Renal cortical epithelial cell (primary cell): ENCODE results near the gene HOXA3. TPM values are rescaled to one million over a fixed set of nuclear protein-coding genes. Genes with fewer than 3 reads are reported as not detected.

Experiments
- DNase-seq: peaks from one replicate; pipeline ENCODE4 v3.0.0-alpha.2; 2011; ENCODE audit warnings: low read depth
- total RNA-seq: library from RNA; depleted of rRNA; stranded (reverse); fragments of >200 nt; gene quantifications from 2 replicates; pipeline ENCODE4 v1.2.3, GENCODE V29; 2014

Gene HOXA3
- total RNA-seq, 1 donor from 2014 or later = 7.2 TPM

DNA sequence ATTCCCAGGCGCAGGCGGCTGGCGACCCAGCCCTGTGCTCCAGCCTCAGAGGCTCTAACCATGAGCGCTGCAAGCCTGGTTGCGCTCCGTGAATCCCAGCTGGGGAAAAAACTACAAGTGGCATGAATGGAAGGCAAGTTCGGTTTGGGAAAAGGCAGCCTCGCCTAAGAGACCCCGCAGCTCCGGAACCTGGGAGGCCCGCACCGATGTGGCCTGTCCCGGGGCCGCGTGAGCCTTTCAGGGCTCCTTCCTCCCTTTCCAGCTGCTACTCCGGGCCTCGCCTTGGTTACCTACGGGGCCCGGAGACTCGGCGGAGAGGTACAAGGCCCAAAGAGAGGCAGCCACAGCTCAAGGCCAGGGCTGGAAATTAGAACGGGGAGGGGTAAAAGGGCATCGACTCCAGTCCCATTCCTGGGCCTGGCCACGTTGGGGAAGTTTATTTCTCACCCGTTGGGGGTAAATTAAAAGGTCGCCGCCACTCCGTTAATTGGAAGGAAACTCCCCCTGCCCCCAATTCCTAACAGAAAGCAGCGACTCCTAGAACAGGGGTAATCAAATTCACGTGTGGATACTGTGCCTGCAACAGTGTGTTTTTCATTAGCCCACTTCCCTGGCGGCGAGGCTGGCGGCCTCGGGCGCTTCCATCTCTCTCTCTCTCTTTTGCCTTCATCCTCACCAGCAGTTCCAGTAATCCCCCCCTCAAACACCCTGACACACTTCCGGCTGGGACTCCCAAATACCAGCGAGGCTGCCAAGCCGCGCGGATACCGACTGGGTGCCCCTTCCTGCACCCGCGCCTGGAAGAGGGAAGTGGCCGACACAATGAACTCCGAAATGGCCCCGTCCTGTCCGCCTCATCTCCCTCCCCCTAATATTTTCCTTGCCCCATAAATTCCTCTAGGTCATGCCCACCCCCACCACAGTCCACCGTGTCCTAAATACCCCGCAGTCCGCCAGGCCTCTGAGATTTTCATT lies 14.4 kb upstream of the HOXA3 start:
- peak; percentile 61 for DNase-seq

DNA sequence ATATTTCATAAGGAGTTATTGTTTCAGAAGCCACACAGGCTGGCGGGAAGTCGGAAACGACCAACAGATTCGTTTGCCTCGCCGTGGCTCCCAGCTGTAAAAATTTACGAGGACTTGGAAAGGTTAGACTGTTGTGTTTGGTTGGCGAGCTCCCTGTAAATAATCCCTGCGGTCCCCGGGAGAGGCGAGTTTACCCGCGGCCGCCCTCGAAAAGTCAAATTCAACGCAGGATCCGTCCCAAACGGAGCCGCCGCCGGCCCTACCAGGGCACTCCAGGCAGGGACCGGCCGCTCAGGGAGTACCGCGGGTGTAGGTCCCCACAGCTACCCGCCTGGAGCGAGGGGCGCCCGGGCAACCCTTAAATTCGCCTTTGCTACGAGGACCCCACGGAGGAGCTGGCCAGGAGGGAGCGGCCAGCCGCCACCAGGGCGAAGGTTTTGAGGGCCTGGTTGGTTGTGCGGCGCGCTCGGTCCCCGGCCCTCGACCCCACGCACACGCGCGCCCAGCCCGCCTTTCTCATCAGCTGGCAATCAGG lies 13.7 kb upstream of the HOXA3 start:
- DNase-seq = no peak

DNA sequence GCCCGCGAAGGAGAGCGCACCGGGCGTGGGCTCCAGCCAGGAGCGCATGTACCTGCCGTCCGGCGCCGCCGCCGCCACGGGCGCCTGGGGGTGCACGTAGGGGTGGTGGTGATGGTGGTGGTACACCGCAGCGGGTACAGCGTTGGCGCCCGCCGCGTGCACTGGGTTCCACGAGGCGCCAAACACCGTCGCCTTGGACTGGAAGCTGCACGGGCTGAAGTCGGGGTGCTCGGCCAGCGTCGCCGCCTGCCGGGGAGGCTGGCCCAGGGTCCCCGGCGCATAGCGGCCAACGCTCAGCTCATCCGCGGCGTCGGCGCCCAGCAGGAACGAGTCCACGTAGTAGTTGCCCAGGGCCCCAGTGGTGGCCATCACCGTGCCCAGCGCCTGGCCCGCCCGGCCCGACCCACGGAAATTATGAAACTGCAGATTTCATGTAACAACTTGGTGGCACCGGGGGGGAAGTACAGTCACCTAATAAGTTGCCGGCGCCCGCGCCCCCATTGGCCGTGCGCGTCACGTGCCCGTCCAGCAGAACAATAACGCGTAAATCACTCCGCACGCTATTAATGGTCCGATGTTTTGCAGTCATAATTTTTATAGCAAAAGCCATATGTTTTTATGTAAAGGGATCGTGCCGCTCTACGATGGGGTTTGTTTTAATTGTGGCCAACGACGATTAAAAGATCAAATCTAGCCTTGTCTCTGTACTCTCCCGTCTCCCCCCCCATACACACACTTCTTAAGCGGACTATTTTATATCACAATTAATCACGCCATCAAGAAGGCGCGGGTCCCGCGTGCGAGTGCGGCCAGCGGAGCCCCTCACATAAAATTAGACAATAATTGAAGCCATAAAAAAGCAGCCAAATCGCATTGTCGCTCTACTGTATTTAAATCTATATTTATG lies 13.0 kb upstream of the HOXA3 start, which contains the start of gene HOXA9:
Gene HOXA9, minus strand, starts transcription at position 449 of the 907 bp plus-strand sequence. Its CDS starts 80 bp downstream, at position 369.
- DNase-seq = peak; percentile 80

DNA sequence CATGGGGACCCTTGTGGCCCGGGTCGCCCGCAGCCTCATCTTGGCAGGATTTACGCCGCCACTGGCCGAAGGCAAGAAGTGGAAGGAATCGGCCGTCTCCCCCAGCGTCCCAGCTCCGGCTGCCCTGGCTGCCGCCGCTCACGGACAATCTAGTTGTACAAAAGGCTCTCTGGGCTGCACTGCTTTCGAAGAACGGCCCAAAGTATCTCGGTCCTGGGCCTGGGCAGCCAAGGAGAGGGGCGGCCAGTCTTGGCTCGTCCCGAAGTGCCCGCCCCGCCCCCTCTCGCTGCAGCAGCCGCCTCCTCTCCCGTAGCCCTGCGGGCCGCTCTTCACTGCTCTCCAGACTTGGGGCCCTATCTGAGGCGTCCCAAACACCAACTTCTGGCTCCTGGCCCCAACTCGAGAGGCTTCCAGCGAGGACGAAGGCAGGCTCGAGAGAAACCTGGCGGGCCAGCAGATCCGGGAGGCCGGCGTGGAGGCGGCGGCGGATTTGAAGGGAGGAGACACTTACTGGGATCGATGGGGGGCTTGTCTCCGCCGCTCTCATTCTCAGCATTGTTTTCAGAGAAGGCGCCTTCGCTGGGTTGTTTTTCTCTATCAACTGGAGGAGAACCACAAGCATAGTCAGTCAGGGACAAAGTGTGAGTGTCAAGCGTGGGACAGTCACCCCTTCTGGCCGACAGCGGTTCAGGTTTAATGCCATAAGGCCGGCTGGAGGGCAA lies 12.1 kb upstream of the HOXA3 start:
- no peak for DNase-seq

DNA sequence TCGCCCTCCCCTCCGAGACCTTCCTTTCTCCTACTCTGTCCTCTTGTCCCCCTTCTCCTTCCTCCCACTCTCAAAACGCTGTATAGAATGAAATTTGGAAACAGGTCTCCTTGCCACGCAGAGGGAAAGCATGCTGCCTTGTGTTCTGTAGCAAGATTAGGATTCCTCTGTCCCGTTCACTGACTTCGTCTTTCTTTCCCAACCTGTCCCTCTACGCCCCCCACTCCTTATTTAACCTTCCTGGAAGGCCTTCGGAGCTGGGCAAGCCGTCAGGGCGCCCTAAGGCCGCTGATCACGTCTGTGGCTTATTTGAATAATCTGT lies 11.6 kb upstream of the HOXA3 start:
- DNase-seq = no peak

DNA sequence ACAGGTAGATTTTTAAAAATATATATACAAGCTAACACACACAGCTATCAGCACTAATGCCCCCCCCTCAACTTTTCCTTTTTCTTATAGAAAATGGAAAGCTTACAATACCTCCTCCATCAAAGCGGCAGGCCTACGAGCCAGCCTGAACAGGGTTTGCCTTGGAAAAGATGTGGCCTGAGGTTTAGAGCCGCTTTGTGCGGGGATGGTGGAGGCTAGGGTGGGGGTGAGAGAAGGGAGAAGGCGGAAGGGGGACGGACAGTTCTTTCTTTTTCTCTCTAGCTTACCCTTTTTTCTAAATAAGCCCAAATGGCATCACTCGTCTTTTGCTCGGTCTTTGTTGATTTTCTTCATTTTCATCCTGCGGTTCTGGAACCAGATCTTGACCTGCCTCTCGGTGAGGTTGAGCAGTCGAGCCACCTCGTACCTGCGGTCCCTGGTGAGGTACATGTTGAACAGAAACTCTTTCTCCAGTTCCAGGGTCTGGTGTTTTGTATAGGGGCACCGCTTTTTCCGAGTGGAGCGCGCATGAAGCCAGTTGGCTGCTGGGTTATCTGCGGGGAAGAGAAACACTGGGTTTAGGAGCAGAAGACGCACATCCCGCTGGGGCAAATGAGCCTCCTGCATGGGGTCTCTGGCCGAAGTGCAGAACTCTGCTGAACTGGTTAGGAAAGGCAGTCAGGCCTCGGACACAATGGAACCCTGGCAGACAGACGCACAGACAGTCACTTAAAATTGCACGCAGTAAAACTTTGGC lies 11.1 kb upstream of the HOXA3 start:
- no peak for DNase-seq

DNA sequence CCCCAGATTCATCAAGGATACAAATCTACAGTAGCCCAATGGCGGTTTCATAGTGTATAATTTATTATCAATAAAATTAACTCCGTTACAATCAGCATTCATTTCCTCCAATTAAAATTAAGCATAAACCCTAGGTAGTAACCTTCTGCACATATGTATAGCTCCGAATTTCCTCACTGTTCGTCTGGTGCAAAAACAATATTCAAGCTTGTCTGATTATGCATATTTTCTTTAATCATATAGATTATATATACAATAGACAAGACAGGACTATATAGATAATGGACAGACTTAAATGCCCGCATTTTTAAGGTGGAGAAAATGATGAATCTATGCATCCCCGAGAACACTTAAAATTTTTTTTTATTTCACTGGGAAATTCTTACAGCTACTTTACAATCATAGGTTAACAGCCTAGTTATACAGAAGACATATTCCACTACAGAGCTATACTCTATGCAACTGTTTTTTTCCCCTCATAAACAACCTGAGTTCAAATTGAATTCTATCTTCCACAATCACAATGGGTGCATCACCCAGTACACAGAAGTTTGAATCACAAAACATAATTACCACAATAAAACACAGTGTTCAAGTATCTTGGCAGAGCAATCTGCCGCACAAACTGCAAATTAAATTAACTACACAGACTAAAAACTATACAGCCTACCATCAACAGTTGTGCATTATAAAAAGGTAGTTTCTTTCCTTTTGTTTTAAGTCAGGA lies 10.3 kb upstream of the HOXA3 start:
- no peak for DNase-seq

DNA sequence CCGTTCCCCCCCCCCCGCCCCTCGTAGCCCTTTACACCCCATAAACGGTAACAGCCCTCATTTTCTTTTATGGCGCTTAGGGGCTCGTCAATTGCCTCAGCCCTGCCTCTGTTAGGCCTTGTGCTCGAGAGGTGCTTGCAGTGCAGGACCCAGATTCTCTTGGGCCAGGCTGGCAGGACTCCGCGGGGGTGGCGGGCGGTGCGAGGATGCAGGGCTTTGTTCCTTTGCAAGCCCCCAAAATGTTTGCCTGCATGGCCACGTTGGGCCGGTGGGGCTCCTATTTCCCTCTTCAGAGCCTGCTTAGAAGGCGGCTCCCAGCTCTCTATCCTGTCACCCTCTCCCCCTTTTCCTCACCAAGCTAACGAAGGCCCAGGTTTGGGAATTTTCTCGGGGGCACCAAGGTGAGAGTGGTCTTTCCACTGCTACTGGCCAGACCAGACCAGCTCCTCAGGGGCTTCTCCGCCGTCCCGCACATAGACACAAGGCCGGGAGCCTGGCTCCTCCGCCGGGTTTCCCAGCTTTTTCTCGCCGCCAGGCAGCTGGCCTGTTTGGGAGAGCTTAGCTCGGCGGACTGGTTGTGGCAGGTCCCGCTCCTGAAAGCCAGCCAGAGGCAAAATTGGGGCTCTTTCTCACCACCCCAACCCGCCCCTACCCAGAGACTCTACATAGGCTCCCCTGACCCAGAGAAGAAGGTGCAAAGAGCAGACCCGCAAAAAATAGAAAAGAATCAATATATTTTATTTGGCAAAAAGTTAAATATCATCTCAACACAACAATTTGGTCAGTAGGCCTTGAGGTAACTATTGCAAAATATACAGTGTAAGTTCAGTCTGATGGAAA lies 9.6 kb upstream of the HOXA3 start:
- no peak for DNase-seq

DNA sequence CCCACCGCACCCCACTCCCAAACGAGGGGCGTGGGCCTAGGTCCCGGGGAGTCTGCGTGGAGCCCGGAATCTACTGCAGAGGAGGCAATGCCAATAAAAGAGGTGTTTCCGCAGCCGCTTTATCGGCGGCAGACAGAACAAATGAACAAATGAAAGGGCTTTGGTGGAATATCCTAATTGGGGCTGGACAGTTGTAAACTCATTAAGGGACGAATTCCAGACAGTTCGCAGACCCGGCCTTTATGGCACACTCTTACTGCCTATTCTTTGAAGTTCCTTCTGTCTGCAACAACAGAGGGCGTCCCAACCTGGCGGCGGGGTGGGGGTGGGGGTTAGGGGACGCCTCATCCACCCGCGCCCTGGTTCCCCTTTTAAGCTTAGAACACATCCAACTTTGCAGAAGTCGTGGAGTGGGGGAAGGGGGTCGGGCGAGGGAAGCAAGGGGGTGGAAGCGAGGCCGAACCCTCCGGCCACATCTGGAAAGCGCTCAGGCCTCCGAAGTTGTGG lies 8.9 kb upstream of the HOXA3 start:
- no peak for DNase-seq

DNA sequence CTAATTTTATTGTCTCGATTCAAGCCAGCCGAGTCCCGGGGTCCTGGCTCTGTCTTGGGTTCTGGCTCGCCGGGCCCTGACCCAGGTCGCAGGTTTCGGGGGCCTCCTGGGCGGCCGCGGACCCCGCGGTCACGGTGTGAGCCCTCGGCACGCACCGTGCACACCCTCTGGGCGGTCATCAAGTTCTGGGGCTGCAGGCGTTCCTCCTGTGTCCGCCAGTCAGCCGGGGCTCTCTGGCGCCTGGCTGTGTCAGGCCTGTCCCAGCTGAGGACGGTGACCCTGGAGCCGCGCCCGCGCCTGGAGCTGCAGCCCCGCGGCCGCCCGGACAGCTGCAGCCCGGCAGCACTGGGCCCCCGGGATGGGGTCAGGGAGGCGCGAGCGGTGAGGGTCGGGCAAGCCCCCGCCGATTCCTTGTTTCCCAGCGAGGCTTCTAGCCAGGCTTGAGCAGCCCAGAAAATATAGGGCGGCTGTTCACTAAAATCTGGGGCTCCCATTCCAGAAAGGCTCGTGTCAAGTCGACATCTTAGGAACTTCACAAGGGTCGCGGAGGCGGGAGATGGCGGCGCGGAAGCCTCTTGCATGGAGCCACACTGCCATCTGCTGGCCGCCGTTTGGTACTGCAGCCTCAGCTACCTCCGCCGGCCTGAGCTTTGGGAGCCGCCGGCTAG lies 8.3 kb upstream of the HOXA3 start:
- peak; percentile 66 for DNase-seq

DNA sequence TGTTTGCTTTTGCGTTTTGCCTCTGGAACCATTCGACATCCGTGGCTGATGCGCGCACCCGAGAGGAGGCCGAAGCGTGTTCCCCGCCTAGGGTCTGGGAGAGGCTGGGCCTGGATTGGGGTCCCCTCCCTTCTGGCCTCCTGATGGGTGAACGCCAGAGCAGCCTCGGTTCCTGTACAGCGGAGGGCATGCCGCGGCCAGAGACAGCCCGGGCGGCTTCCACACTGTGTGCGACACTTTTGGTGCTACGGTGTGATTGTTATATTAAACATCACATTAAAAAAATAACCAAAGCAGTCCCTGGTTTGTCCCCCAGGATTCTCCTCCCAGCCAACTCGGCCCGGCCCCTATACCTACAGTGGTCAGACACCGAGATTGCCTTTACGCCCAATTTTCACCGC lies 7.8 kb upstream of the HOXA3 start:
- DNase-seq = no peak

DNA sequence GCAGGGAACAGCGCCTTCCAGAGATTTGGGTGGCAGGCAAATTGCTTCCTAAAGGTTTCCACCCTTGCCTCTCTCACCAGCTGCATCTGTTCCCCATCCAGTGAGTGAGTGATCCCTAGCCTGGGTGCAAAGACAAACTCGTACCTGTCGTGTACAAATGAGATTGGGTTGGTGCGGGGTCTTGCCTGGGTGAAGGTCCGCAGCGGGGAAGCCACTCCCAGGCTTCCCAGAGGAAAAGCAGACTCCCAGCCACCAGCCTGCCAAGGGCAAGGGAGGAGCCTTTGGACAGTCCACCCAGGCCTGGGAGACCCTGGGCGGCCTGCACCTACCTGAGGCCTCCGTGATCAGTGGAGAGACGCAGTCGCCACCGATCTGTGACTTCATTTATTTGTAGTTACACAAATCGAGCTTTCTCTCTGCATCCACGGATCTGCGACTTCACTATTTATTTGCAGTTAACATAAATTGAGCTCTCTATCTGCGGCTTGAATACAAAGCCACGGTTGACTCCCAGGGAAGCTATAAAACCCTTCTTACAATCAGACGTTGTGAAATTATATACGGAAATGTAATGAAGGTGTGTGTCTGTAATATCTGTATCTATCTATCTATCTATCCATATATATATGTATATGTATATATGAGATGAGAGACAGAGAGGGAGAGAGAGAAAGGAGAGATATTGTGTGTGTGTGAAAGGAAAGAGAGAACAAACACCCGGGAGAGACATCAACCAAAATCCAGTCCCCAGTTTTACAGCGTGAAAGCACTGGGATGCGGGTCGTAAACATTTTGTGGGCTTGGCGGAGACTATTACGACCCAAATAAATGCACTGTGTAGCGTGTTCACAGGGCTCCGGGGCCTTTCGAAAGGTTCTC lies 7.1 kb upstream of the HOXA3 start:
- DNase-seq = no peak

DNA sequence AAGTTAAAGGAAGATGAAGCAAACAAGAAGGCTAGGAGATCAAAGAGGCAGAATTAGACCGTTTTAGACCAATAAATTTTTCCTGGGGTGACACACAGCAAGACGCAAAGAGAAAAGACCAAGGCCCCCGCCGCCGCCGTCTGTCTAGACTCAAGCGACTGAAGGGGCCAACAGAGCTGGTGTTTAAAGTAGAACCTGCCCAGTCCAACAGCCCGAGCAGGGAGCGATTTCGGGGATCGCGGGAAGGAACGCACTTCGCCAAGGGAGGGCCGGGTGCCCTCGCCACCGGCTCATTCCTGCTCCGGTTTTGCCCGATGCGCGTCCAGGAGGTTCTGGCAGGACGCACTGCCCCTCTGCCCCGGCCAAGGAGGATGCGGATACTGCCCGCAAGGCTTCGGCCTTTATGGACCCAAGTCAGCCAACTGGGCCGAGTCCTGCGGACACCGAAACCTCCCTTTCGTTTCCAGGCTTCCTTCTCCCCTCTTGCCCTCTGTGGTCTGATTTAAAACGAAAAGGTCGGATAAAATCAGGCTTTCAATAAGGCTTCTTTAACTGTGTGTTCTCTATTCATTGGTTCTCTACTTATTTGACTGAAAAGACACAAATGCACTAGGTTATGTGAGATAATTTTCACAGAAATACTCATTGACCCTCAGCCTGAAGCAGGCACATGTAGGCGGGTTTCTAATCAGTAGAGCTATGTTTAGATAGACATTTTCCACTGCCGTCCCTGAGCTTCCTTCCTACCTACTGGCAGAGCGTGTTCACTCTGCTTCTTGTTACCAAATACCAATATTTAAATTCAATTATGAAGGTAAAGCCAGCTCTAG lies 6.3 kb upstream of the HOXA3 start:
- DNase-seq = no peak

DNA sequence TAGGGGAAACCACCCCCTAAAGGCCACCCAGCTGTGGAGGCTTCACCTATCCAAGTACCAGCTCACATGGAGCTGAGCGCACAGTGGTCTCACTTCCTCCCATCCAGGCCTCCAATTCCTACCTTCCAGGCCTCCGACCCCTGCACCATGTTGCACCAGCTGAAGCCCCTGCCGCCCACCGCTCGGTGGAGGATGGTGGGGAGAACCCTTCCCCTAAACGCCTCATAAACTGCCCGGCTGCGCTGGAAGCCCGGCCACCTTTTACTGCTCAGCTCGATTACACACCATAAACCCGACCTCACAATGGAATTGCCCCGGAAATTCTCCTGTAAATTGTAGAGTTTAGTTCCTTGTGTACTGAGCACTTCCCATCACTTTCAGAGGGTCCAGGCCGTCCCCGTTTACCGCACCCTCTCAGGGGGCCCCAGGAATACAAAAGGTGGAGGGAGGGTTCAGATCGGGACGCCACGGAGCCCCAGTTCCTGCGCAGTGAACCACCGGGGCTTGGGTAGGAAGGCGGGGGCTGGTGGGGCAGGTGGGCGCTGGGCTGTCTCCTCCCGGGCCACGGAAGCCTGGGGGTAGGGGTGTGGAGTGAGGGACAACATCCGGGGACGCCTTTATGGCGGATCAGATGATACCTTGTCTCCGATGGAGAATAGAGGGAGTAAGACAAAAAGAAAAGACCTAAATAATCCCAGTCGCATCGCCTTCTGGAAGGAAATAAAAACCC lies 5.5 kb upstream of the HOXA3 start:
- no peak for DNase-seq

DNA sequence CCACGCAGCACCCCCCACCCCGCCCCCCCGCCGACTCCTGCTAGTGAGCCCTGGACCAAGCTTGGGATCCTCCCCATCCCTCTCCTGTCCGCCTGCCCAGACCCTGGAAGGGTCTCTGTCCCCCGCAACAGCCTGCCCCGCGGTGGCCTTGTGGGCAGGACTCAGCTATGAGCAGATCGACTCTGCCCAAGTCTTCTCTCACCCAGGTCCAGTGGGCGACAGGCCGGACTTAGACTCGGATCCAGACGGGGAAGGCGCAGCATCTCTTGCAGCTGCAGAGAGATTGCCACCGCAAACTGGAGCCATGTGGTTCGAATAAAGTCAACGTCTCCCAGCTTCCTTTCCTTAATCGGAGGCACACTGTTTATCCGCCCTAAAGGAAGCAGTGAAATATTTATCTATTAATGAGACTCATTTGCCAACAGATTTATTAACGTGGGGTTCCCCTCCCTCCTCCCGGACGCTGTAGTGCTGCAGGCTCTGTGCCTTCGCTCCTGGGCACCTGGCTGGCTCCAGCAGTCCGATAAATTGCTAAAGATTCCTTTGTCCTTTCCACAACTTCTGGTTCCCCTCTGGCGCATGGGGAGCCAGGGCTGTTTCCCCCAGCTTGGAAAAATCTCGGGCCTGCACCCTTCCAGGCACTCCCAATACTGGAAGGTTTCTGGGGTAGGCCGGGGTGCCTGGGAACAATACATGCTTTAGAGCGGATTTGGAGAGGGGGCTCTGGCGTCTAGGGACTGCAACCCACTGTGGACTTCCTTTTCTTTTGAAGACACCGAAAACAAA lies 4.7 kb upstream of the HOXA3 start:
- no peak for DNase-seq
